ENCODE measurements around the gene ANO8. TPM values are rescaled to one million over a fixed set of nuclear protein-coding genes. Genes with fewer than 3 reads are reported as not detected.

Gene ANO8
- total and polyA plus RNA-seq, 2 of the 13 experiments (the other 11 are each of a cell fraction or from before 2014, with no cell fraction given) = 1.8 to 3.5 TPM

- TF ChIP-seq ARID4A (CRISPR knock-in tag; IDR thresholded peaks at IDR 0.05; ENCODE audit: borderline replicate concordance) = peak; percentile 68; the same call in 1 of the 2 replicates
- TF ChIP-seq ZNF776 (CRISPR knock-in tag; IDR thresholded peaks at IDR 0.05) = peak; percentile 84
- no peak for TF ChIP-seq HNF1A (IDR thresholded peaks at IDR 0.05; ENCODE audit: low read depth)
- 0 out of 2 replicates have a peak, but pooled peaks have one; percentile 51 for TF ChIP-seq HNF1A (CRISPR knock-in tag; IDR thresholded peaks at IDR 0.05; ENCODE audit: borderline replicate concordance)
- no peak for TF ChIP-seq ZIK1 (CRISPR knock-in tag; IDR thresholded peaks at IDR 0.05; ENCODE audit: borderline replicate concordance, low read depth)
- 0 out of 2 replicates have a peak, but pooled peaks have one; percentile 38 for TF ChIP-seq ESRRA (CRISPR knock-in tag; IDR thresholded peaks at IDR 0.05; ENCODE audit: low read depth)
- 0 out of 2 replicates have a peak, but pooled peaks have one; percentile 61 for TF ChIP-seq ZNF784 (CRISPR knock-in tag; IDR thresholded peaks at IDR 0.05; ENCODE audit: borderline replicate concordance)
- no peak for TF ChIP-seq SATB2 (CRISPR knock-in tag; IDR thresholded peaks at IDR 0.05)
- peak; percentile 57; the same call in 1 of the 2 replicates for TF ChIP-seq ZNF263 (CRISPR knock-in tag; IDR thresholded peaks at IDR 0.05)
- no peak for TF ChIP-seq TP53 (CRISPR knock-in tag; conservative IDR thresholded peaks at IDR 0.05)
- TF ChIP-seq TFDP2 (CRISPR knock-in tag; IDR thresholded peaks at IDR 0.05) = peak; percentile 64
- TF ChIP-seq NR2F6 (IDR thresholded peaks at IDR 0.05) = no peak
- TF ChIP-seq NR2F6 (CRISPR knock-in tag; IDR thresholded peaks at IDR 0.05) = peak; percentile 40; the same call in 1 of the 2 replicates
- TF ChIP-seq ZNF687 (CRISPR knock-in tag; IDR thresholded peaks at IDR 0.05) = peak; percentile 91
These were observed 52.0 kb downstream of the ANO8 start (continued) for GRCh38 chr19:17282488-17283125.
